ENCODE data around the gene HTR1D. TPM values are rescaled to one million over a fixed set of nuclear protein-coding genes. Genes with fewer than 3 reads are reported as not detected.

Gene HTR1D
- total RNA-seq, 1 experiment from 2014 or later = 1.7 TPM

DNA sequence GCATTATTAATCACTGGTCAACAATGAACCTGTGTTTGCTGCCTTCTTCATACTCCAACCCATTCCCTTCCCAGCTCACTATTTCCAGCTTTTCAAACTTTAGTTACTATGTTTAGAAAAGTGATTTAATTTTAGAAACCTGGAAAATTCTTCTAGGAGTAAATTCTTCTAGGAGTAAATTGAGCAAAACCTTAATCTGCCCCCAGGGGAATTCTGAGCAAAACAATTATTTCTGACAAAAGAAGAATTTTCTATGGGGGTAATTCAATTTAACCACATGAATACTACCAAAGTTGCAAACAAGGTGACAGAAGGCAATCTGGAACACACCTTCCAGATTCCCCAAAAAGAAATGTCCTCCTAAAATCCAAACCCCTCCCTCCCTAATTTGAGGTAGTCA, 50.4 kb downstream of the HTR1D start:
- DNase-seq = no peak
- H3K27me3 Mint-ChIP-seq (ENCODE audit: unreplicated experiment) = no peaks in the 10 kb centered on the region
- peak overlapping the region; percentile 82 for H3K4me3 Mint-ChIP-seq (ENCODE audit: low read depth, unreplicated experiment)
- H3K9me3 Mint-ChIP-seq (ENCODE audit: low read depth, unreplicated experiment) = no peaks in the 10 kb centered on the region
- intact Hi-C loops (cut with micrococcal nuclease; ENCODE audit: unreplicated experiment) = no loop called here
- H3K36me3 Mint-ChIP-seq (ENCODE audit: insufficient read depth, unreplicated experiment) = peaks cover 10% of the 10 kb centered on the region
- no peaks in the 10 kb centered on the region for H3K4me1 Mint-ChIP-seq (ENCODE audit: low read depth, unreplicated experiment)
- CTCF ChIA-PET = interaction anchor here (0.6 to 1.4 kb wide), 2 partner anchors 13 to 18 kb away, joined by 4 read pairs; no protein-coding TSS in a partner anchor
- no peak for TF ChIP-seq CTCF (IDR thresholded peaks at IDR 0.05; ENCODE audit: unreplicated experiment)
- BruUV-seq (replicated peaks) = no TSS peak
- no peak overlapping the region for H3K27ac Mint-ChIP-seq (ENCODE audit: unreplicated experiment)

DNA sequence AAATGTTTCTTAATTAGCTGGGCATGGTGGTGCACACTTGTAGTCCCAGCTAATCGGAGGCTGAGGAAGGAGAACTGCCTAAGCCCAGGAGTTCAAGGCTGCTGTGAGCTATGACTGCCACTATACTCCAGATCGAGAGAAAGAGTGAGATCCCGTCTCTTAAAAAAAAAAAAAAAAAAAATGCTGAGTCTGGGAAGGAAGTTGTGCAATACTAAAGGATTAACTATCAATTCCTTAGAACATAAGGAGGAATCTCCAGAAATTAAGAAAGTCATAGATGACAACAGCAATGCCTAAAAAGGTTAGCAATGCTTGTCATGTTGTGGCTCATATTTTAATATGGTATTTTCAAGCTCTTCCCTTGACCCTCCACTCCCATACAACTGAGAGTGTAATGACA, 53.9 kb downstream of the HTR1D start:
- Mint-ChIP-seq H3K36me3 (ENCODE audit: insufficient read depth, unreplicated experiment) (peaks cover 5% of the 10 kb centered on the region), H3K4me1 (ENCODE audit: low read depth, unreplicated experiment) (no peaks in the 10 kb centered on the region), H3K27ac (ENCODE audit: unreplicated experiment) (no peak overlapping the region), H3K9me3 (ENCODE audit: low read depth, unreplicated experiment) (no peaks in the 10 kb centered on the region), H3K4me3 (ENCODE audit: low read depth, unreplicated experiment) (no peak overlapping the region), H3K27me3 (ENCODE audit: unreplicated experiment) (no peaks in the 10 kb centered on the region)
- BruUV-seq (replicated peaks) = no TSS peak
- DNase-seq = no peak
- CTCF ChIA-PET = no interaction called here
- intact Hi-C loops (cut with micrococcal nuclease; ENCODE audit: unreplicated experiment) = no loop called here
- no peak for TF ChIP-seq CTCF (IDR thresholded peaks at IDR 0.05; ENCODE audit: unreplicated experiment)

GRCh38 chr1:23159963-23160877, 57.1 kb downstream of the HTR1D start:
- H3K9me3 Mint-ChIP-seq (ENCODE audit: low read depth, unreplicated experiment) = no peaks in the 10 kb centered on the region
- H3K27ac Mint-ChIP-seq (ENCODE audit: unreplicated experiment) = no peak overlapping the region
- no peak for DNase-seq
- CTCF ChIA-PET = no interaction called here
- no peak for TF ChIP-seq CTCF (IDR thresholded peaks at IDR 0.05; ENCODE audit: unreplicated experiment)
- H3K4me3 Mint-ChIP-seq (ENCODE audit: low read depth, unreplicated experiment) = no peak overlapping the region
- no peaks in the 10 kb centered on the region for H3K36me3 Mint-ChIP-seq (ENCODE audit: insufficient read depth, unreplicated experiment)
- intact Hi-C loops (cut with micrococcal nuclease; ENCODE audit: unreplicated experiment) = no loop called here
- no TSS peak for BruUV-seq (replicated peaks)
- no peaks in the 10 kb centered on the region for H3K4me1 Mint-ChIP-seq (ENCODE audit: low read depth, unreplicated experiment)
- H3K27me3 Mint-ChIP-seq (ENCODE audit: unreplicated experiment) = no peaks in the 10 kb centered on the region

DNA sequence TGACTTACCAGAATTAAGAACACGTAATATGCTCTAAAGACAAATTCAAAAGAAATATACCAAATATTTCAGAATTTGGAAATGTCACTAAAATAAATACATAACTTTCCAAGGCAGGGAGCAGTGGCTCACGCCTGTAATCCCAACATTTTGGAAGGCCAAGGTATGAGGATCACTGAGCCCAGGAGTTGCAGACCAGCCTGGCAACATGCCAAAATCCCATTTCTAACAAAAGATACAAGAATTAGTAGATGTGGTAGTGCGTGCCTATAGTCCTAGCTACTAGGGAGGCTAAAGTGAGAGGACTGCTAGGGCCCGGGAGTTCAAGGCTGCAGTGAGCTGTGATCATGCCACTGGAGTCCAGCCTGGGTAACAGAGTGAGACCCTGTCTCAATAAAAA, 60.4 kb downstream of the HTR1D start:
- Mint-ChIP-seq H3K9me3 (ENCODE audit: low read depth, unreplicated experiment) (no peaks in the 10 kb centered on the region), H3K27ac (ENCODE audit: unreplicated experiment) (no peak overlapping the region), H3K4me3 (ENCODE audit: low read depth, unreplicated experiment) (no peak overlapping the region), H3K36me3 (ENCODE audit: insufficient read depth, unreplicated experiment) (no peaks in the 10 kb centered on the region), H3K27me3 (ENCODE audit: unreplicated experiment) (no peaks in the 10 kb centered on the region), H3K4me1 (ENCODE audit: low read depth, unreplicated experiment) (no peaks in the 10 kb centered on the region)
- intact Hi-C loops (cut with micrococcal nuclease; ENCODE audit: unreplicated experiment) = no loop called here
- CTCF ChIA-PET = no interaction called here
- TF ChIP-seq CTCF (IDR thresholded peaks at IDR 0.05; ENCODE audit: unreplicated experiment) = no peak
- no peak for DNase-seq
- no TSS peak for BruUV-seq (replicated peaks)
